GM21528 (cell line): ENCODE results near the gene APC2.

ENCODE experiments used
- ATAC-seq: cut with Tn5 transposase; IDR thresholded peaks from one replicate; pipeline ENCODE4 v1.9.1; 2021; ENCODE audit warnings: mild to moderate bottlenecking, moderate library complexity; ENCODE audit not compliant: unreplicated experiment, low FRiP score

The APC2 gene

DNA sequence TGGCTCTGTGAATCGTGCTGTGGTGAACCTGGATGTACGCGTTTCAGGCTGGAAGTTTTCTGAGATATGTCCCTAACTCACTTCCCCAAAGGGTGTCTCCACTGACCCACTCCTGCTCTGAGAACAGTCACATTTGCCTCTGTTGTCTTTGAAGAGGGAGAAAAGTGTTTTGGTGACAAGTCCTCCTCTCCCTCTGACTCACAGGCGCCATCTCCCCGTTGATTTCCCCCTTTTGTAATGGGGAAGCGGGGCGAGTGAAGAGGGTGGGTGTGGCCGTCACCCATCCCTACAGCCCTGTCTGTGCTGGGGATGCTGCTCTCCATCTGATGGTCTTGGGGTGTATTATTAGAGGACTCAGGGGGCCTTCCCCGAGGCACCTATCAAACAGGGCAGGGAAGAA lies 9.6 kb downstream of the APC2 start:
- no peak for ATAC-seq

DNA sequence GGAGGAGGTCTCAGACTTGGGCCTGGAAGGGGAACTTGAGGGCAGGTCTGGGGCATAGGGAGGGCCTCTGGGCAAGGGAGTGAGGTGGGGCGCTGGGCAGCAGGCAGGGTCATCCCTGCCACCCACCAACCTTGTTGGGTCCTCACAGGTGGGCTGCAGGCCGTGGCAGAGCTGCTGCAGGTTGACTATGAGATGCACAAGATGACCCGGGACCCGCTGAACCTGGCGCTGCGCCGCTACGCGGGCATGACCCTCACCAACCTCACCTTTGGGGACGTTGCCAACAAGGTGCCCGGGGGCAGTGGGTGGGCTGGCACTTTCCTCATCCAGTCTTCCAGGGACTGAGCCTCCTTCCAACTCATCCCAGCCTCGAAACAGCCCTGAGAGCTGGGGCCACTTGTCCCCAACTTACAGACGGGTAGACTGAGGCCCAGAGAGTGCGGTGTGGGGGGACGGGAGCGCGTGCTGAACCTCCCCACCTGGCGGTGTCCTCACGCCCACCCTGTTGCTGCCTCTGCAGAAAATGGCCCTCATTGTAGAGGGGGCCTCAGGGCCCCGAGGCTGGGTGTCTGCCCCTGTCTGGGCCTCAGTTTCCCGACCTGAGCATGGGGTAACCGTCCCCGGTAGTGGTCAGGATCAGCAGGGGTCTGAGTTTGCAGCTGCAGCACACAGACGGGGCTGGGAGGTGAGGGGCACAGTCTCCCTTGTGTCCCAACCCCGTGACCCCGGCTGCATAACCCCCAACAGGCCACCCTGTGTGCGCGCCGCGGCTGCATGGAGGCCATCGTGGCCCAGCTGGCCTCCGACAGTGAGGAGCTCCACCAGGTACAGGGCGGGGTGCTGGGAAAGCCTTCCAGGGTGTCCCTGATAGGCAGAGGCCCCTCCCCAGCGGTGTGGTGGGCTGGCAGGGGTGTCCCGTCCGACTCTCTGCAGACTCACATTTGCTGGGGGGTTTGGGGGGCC lies 10.4 kb downstream of the APC2 start:
- ATAC-seq: no peak

DNA sequence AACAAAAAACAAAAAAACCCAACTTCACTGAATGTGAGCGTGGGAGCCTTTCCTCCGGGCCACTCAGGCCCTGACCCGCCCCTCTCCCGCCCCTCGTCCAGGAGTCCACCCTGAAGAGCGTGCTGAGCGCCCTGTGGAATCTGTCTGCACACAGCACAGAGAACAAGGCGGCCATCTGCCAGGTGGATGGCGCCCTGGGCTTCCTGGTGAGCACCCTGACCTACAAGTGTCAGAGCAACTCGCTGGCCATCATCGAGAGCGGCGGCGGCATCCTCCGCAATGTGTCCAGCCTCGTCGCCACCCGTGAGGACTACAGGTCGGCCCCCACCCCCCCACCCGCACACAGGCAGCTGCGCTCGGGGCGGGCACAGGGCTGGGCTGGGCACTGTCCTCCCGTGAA lies 11.9 kb downstream of the APC2 start:
- no peak for ATAC-seq

DNA sequence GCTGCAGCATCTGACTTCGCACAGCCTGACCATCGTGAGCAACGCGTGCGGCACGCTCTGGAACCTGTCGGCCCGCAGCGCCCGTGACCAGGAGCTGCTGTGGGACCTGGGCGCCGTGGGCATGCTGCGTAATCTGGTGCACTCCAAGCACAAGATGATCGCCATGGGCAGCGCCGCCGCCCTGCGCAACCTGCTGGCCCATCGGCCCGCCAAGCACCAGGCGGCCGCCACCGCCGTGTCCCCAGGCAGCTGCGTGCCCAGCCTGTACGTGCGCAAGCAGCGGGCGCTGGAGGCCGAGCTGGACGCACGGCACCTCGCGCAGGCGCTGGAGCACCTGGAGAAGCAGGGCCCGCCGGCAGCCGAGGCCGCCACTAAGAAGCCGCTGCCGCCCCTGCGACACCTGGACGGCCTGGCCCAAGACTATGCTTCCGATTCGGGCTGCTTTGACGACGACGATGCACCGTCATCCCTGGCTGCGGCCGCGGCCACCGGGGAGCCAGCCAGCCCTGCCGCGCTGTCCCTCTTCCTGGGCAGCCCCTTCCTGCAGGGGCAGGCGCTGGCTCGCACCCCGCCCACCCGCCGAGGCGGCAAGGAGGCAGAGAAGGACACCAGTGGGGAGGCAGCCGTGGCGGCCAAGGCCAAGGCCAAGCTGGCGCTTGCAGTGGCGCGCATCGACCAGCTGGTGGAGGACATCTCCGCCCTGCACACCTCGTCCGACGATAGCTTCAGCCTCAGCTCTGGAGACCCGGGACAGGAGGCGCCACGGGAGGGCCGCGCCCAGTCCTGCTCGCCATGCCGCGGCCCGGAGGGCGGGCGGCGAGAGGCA lies 15.5 kb downstream of the APC2 start:
- no peak for ATAC-seq

DNA sequence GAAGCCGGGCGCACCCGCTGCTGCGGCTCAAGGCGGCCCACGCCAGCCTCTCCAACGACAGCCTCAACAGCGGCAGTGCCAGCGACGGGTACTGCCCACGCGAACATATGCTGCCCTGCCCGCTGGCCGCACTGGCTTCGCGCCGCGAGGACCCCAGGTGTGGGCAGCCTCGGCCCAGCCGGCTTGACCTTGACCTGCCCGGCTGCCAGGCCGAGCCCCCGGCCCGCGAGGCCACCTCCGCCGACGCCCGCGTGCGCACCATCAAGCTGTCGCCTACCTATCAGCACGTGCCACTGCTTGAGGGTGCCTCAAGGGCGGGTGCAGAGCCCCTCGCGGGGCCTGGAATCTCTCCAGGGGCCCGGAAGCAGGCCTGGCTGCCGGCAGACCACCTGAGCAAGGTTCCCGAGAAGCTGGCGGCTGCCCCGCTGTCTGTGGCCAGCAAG lies 16.1 kb downstream of the APC2 start:
- no peak for ATAC-seq

DNA sequence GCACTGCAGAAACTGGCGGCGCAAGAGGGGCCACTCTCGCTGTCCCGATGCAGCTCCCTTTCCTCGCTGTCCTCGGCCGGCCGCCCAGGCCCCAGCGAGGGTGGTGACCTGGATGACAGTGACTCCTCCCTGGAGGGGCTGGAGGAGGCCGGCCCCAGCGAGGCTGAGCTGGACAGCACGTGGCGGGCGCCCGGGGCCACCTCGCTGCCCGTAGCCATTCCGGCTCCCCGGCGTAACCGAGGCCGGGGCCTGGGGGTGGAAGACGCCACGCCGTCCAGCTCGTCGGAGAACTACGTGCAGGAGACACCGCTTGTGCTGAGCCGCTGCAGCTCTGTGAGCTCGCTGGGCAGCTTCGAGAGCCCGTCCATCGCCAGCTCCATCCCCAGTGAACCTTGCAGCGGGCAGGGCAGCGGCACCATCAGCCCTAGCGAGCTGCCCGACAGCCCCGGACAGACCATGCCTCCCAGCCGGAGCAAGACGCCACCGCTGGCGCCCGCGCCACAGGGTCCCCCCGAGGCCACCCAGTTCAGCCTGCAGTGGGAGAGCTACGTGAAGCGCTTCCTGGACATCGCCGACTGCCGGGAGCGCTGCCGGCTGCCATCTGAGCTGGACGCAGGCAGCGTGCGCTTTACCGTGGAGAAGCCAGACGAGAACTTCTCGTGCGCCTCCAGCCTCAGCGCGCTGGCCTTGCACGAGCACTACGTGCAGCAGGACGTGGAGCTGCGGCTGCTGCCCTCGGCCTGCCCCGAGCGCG lies 16.7 kb downstream of the APC2 start:
- no peak for ATAC-seq

DNA sequence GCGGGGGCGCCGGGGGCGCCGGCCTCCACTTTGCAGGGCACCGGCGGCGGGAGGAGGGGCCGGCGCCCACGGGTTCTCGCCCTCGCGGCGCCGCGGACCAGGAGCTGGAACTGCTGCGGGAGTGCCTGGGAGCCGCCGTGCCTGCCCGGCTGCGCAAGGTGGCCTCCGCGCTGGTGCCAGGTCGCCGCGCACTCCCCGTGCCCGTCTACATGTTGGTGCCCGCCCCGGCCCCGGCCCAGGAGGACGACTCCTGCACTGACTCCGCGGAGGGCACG lies 17.2 kb downstream of the APC2 start:
- ATAC-seq: no peak

DNA sequence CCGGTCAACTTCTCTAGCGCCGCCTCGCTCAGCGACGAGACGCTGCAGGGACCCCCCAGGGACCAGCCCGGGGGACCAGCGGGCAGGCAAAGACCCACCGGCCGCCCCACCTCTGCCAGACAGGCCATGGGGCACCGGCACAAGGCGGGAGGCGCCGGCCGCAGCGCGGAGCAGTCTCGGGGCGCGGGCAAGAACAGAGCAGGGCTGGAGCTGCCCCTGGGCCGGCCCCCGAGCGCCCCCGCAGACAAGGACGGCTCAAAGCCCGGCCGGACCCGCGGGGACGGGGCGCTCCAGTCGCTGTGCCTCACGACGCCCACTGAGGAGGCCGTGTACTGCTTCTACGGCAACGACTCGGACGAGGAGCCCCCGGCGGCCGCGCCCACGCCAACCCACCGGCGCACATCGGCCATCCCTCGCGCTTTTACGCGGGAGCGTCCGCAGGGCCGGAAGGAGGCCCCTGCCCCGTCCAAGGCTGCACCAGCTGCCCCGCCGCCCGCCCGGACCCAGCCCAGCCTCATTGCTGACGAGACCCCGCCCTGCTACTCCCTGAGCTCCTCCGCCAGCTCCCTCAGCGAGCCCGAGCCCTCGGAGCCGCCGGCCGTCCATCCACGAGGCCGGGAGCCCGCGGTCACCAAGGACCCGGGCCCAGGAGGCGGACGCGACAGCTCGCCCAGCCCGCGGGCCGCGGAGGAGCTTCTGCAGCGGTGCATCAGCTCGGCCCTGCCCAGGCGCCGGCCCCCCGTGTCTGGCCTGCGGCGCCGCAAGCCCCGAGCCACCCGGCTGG lies 17.8 kb downstream of the APC2 start:
- no peak for ATAC-seq

DNA sequence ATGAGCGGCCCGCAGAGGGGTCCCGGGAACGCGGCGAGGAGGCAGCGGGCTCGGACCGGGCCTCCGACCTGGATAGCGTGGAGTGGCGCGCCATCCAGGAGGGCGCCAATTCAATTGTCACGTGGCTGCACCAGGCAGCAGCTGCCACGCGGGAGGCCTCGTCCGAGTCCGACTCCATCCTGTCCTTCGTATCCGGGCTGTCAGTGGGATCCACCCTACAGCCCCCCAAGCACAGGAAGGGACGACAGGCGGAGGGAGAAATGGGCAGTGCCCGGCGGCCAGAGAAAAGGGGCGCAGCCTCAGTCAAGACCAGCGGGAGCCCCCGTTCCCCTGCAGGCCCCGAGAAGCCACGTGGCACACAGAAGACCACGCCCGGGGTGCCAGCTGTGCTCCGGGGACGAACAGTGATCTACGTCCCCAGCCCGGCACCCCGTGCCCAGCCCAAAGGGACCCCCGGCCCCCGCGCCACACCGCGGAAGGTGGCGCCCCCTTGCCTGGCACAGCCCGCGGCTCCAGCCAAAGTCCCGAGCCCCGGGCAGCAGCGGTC lies 18.4 kb downstream of the APC2 start:
- no peak for ATAC-seq

DNA sequence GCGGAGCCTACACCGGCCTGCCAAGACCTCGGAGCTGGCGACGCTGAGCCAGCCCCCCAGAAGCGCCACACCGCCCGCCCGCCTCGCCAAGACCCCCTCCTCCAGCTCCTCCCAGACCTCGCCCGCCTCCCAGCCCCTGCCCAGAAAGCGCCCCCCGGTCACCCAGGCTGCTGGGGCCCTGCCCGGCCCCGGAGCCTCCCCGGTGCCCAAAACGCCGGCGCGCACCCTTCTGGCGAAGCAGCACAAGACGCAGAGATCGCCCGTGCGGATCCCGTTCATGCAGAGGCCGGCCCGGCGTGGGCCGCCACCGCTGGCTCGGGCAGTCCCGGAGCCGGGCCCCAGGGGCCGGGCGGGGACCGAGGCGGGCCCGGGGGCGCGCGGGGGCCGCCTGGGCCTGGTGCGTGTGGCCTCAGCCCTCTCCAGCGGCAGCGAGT lies 18.9 kb downstream of the APC2 start:
- no peak for ATAC-seq

DNA sequence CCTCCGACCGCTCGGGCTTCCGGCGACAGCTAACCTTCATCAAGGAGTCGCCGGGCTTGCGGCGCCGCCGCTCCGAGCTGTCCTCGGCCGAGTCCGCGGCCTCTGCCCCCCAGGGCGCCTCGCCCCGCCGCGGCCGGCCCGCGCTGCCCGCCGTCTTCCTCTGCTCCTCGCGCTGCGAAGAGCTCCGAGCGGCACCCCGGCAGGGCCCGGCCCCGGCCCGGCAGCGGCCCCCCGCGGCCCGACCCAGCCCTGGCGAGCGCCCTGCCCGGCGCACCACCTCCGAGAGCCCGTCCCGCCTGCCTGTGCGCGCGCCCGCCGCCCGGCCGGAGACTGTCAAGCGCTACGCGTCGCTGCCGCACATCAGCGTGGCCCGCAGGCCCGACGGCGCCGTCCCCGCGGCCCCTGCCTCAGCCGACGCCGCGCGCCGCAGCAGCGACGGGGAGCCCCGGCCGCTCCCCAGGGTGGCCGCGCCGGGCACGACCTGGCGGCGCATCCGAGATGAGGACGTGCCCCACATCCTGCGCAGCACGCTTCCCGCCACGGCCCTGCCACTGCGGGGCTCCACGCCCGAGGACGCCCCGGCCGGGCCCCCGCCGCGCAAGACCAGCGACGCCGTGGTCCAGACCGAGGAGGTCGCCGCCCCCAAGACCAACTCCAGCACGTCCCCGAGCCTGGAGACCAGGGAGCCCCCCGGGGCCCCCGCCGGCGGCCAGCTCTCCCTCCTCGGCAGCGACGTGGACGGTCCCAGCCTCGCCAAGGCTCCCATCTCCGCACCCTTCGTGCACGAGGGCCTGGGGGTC lies 19.5 kb downstream of the APC2 start:
- ATAC-seq: no peak

DNA sequence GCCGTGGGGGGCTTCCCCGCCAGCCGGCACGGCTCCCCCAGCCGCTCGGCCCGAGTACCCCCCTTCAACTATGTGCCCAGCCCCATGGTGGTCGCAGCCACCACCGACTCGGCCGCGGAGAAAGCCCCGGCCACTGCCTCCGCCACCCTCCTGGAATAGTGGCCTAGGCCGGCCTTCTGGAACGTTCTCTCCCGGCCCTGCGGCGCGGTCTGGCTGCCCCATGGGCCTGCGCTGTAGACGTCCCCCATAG lies 20.1 kb downstream of the APC2 start:
- no peak for ATAC-seq

DNA sequence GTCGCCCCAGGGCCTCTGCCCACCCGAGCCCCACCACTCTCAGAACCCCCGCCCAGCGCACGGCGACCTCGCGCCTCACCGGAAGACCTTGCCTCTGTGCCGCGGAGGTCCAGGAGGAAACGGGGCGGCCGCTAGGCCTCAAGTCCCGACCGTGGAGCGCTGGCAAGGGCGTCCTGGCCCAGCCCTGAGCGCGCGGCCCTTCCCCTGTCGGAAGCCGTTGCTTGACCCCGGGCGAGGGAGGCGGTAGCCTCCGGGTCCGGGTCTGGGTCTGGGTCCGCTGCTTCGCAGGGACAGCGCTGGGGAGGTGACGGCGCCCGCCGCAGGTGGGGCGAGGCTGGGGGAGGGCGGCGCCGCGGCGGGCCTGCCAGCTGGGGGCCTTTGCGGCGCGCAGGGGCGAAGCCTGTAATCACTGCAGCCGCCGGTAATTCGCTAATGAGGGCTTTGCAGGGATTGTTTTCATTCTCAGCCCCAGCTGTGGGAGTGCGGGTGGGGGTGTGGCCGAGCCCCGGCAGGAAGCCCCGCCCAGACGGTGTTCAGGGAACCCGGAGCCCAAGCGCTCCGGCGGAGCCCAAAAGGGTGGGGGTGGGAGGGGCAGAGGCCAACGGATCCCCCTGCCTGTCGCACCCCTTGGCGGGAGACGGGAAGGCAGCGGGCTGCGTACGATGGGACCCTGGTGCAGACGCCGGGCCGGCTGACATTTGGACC lies 20.5 kb downstream of the APC2 start:
- ATAC-seq: no peak

DNA sequence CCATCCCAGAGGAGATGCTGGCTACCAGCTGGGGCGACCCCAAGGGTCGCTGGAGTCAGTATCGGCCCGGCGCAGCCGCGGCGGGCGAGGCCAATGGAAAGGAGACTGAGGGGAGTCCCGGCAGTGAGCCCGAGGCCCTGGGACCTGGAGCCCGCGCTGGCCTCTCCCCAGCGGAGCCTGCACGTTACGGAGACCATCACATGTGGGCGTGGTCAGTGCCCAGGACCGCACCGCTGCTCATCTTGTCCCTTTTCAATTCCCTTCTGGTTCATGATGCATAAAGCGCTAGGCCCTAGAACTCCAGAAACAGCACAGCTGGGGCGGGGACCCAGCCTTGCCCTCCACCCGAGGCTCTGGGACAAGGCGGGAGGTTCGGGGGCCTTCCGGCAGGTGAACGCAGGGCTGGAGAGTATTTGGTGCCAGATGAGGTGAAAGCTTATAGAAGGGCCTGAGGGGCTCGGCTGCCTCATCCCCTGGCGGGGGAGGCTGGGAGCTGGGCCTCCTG lies 21.1 kb downstream of the APC2 start:
- no peak for ATAC-seq

DNA sequence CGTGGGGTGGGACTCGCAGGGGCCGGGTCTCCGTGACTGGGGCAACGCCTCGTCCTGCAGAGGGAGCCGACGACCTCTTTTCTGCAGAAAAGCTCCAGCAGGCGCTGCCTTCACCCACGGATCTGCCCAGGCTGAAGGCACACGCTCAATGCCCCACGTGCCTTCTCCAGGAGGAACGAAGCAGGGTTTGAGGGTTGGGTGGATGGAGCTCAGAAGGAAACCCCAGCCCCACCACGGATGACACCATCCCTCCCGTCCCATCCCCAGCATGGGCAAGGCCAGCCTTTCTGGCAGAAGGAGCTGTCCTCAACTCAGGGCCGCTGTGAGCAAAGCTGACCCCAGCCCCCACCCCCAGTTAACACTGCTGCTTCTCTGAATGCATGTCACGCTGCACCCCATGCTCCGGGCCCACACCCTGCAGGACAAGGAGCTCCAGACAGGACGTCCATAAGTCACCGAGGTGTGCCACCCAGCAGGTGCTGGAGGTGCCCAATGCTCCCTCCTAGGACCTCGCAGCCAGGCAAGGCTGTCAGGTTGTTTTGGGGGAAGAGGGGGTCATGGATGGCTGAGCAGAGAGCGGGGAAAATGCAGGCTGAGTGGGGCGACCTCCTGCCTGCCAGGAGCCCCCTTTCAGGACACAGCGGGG lies 21.7 kb downstream of the APC2 start:
- ATAC-seq: no peak

DNA sequence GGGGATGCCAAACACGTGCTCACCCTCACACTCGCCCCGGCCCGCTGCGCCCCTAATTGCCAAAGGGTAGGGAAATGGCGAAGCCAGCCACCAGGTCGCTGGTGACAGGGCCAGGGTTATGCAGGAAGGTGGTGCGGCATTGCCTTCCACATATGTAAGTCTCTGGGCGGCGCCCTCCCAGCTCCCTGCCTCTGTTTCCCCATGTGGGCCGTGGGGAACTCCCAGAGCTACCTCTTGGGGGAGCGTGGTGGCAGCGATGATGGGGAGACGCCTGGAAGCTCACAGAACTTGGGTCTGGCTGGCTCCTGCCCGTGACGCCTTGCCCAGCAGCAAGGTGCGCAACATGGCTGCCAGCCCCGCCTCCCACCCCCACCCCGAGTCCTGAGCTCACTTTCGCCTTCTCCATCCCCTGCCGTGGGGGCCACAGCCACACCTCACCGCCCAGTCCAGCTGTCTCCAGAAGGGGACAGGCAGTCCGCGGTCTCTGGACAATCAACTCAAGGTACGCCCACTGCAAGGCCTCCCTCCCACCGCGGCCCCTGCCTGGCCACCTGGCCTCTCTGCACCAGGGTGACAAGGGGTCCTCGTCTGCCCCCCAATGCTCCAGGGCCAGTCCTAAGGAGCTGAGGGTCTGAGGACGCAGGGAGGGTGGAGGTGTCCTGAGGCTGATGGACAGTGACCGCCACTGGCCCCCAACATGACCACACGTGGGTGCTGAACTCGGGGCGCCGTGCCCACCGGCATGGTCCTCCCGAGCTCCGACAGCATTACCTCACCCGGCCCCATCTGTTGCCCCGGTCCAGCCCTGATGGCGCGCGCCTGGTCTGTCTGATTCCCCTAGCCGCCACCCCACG lies 22.5 kb downstream of the APC2 start:
- ATAC-seq: no peak
